ENCODE results near the gene CRMP1.

DNA sequence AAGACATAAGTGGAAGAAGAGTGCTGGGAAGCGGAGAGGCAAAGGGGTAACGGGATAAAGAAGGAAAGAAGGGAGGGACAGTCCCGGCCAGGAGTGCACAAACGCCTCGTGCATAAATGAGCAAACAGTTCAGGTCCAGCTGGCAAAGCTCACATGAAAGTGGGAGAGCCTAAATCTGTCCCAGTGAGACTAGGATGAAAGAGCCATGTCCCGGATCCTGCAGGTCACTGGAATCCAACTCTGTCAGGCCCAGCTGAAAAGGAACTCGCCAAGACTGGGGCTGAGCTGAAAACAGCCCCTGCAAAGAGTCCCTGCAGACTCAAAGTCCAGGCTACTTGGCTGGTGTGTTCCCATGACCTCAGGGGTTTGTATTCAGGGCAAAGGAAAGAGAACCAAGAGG lies 38.0 kb upstream of the CRMP1 start:
- TF ChIP-seq, protein P1, sequence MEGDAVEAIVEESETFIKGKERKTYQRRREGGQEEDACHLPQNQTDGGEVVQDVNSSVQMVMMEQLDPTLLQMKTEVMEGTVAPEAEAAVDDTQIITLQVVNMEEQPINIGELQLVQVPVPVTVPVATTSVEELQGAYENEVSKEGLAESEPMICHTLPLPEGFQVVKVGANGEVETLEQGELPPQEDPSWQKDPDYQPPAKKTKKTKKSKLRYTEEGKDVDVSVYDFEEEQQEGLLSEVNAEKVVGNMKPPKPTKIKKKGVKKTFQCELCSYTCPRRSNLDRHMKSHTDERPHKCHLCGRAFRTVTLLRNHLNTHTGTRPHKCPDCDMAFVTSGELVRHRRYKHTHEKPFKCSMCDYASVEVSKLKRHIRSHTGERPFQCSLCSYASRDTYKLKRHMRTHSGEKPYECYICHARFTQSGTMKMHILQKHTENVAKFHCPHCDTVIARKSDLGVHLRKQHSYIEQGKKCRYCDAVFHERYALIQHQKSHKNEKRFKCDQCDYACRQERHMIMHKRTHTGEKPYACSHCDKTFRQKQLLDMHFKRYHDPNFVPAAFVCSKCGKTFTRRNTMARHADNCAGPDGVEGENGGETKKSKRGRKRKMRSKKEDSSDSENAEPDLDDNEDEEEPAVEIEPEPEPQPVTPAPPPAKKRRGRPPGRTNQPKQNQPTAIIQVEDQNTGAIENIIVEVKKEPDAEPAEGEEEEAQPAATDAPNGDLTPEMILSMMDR (IDR thresholded peaks at IDR 0.05): no peak
- no peak for TF ChIP-seq POLR2A (IDR thresholded peaks at IDR 0.05)
